HG02763 (cell line): ENCODE data around the gene LRMDA.

Source experiments
- ATAC-seq: cut with Tn5 transposase; IDR thresholded peaks from one replicate; pipeline ENCODE4 v1.9.1; 2021; ENCODE audit warnings: mild to moderate bottlenecking, moderate library complexity; ENCODE audit not compliant: unreplicated experiment

Gene LRMDA

GRCh38 chr10:76394707-76395042 lies 963.3 kb downstream of the LRMDA start:
- ATAC-seq, result no peak

- ATAC-seq, result no peak
These were observed 963.8 kb downstream of the LRMDA start for GRCh38 chr10:76395251-76395650.

- ATAC-seq, result no peak
These were observed 964.7 kb downstream of the LRMDA start for GRCh38 chr10:76396134-76396533.

- no peak for ATAC-seq
These were observed 966.0 kb downstream of the LRMDA start for GRCh38 chr10:76397181-76398042.

GRCh38 chr10:76398043-76398710 lies 966.8 kb downstream of the LRMDA start:
- ATAC-seq, result no peak

GRCh38 chr10:76399226-76399625 lies 967.8 kb downstream of the LRMDA start:
- no peak for ATAC-seq

- no peak for ATAC-seq
These were observed 969.6 kb downstream of the LRMDA start for GRCh38 chr10:76401006-76401405.

GRCh38 chr10:76403912-76404311 lies 972.5 kb downstream of the LRMDA start:
- no peak for ATAC-seq

- ATAC-seq, result no peak
These were observed 973.1 kb downstream of the LRMDA start for GRCh38 chr10:76404531-76404930.

GRCh38 chr10:76405922-76406321 lies 974.5 kb downstream of the LRMDA start:
- ATAC-seq, result no peak

- no peak for ATAC-seq
These were observed 977.2 kb downstream of the LRMDA start for GRCh38 chr10:76408646-76409045.

GRCh38 chr10:76411729-76412435 lies 980.5 kb downstream of the LRMDA start:
- no peak for ATAC-seq

- no peak for ATAC-seq
These were observed 984.1 kb downstream of the LRMDA start for GRCh38 chr10:76415554-76415953.

- ATAC-seq, result no peak
These were observed 985.2 kb downstream of the LRMDA start for GRCh38 chr10:76416642-76417041.

- ATAC-seq, result no peak
These were observed 989.3 kb downstream of the LRMDA start for GRCh38 chr10:76420725-76421124.

GRCh38 chr10:76422769-76423168 lies 991.3 kb downstream of the LRMDA start:
- no peak for ATAC-seq

- ATAC-seq, result no peak
These were observed 997.3 kb downstream of the LRMDA start for GRCh38 chr10:76428551-76429367.

GRCh38 chr10:76429368-76430060 lies 998.1 kb downstream of the LRMDA start:
- ATAC-seq, result no peak

- no peak for ATAC-seq
These were observed 998.7 kb downstream of the LRMDA start for GRCh38 chr10:76430061-76430645.
